Measurements from ENCODE around the gene FAM20B.
A peak's percentile ranks its signal among the peaks of the same experiment; 100 is the strongest.
"Not testable (repeated sequence)": the region's sequence is repeated elsewhere in the genome, so short reads cannot be mapped to it uniquely, and the experiment has no call there.

Gene FAM20B

GRCh38 chr1:179025125-179025974, at the start of gene FAM20B:
Gene FAM20B (plus strand): TSS chr1:179025894. CDS start chr1:179043848, 17,954 bp downstream.
- peak; percentile 91 for DNase-seq

- no peak for DNase-seq
These were observed 49.2 kb upstream of the FAM20B start for GRCh38 chr1:178976541-178976940.

GRCh38 chr1:178986204-178986603, 39.5 kb upstream of the FAM20B start:
- DNase-seq, result no peak

- not testable (repeated sequence) for DNase-seq
These were observed 37.5 kb upstream of the FAM20B start for GRCh38 chr1:178988198-178988597.

- no peak for DNase-seq
These were observed 32.1 kb upstream of the FAM20B start for GRCh38 chr1:178993559-178993958.

GRCh38 chr1:178997428-178997827, 28.3 kb upstream of the FAM20B start:
- DNase-seq, result no peak

GRCh38 chr1:178998295-178998694, 27.4 kb upstream of the FAM20B start:
- DNase-seq, result no peak

- DNase-seq, result no peak
These were observed 26.6 kb upstream of the FAM20B start for GRCh38 chr1:178999061-178999460.

- no peak for DNase-seq
These were observed 24.2 kb upstream of the FAM20B start for GRCh38 chr1:179001451-179001850.

GRCh38 chr1:179002064-179002463, 23.6 kb upstream of the FAM20B start:
- DNase-seq, result not testable (repeated sequence)

GRCh38 chr1:179002552-179003345, 22.9 kb upstream of the FAM20B start:
- DNase-seq, result peak; percentile 10

- no peak for DNase-seq
These were observed 22.1 kb upstream of the FAM20B start for GRCh38 chr1:179003512-179004066.

- no peak for DNase-seq
These were observed 18.5 kb upstream of the FAM20B start for GRCh38 chr1:179007233-179007632.

- no peak for DNase-seq
These were observed 15.0 kb upstream of the FAM20B start for GRCh38 chr1:179010671-179011070.

GRCh38 chr1:179012038-179012437, 13.7 kb upstream of the FAM20B start:
- DNase-seq, result no peak

GRCh38 chr1:179014123-179014522, 11.6 kb upstream of the FAM20B start:
- DNase-seq, result no peak

GRCh38 chr1:179015396-179015795, 10.3 kb upstream of the FAM20B start:
- DNase-seq, result no peak

- no peak for DNase-seq
These were observed 8.8 kb upstream of the FAM20B start for GRCh38 chr1:179016706-179017382.

GRCh38 chr1:179017383-179018326, 8.0 kb upstream of the FAM20B start:
- no peak for DNase-seq

GRCh38 chr1:179021873-179022272, 3.8 kb upstream of the FAM20B start:
- no peak for DNase-seq

- no peak for DNase-seq
These were observed 1.6 kb upstream of the FAM20B start for GRCh38 chr1:179023946-179024650.
